IMR-90 (cell line): Measurements from ENCODE around the gene TRUB2. TPM values are rescaled to one million over a fixed set of nuclear protein-coding genes. Genes with fewer than 3 reads are reported as not detected.

Experiments used
- ATAC-seq: fragments of 200-7000 bp; cut with Tn5 transposase; 2 replicates; pipeline ENCODE4 v1.9.1; 2020; ENCODE audit warnings: low read depth, mild to moderate bottlenecking, moderate library complexity
- BruUV-seq: library from RNA; stranded (reverse); fragments of 400-500 nt; replicated peaks from 2 replicates; lab custom pipeline; 2021; lab: Mats Ljungman, UMichigan
- CTCF ChIA-PET: fragments of 300-600 bp; formaldehyde crosslinking; extraction: SDS; loops from one replicate; lab custom pipeline; 2021; ENCODE audit warnings: antibody characterized with exemption; lab: Yijun Ruan, JAX
- POLR2A ChIA-PET: fragments of 300-600 bp; sonication (Branson Sonifier 250); formaldehyde crosslinking; loops from one replicate; lab custom pipeline; 2022; ENCODE audit warnings: antibody characterized with exemption; ENCODE audit not compliant: unreplicated experiment; lab: Charles Lee
- DNase-seq: peaks from one replicate; pipeline ENCODE4 v3.0.0; 2013
- H2AFZ ChIP-seq: replicated peaks from 2 replicates; pipeline ENCODE3; 2013; ENCODE audit warnings: low read length, mild to moderate bottlenecking; ENCODE audit not compliant: poor library complexity
- H2AK5ac ChIP-seq: 2 replicates; pipeline ENCODE4 v1.6.1; 2013; ENCODE audit warnings: low read depth, low read length, inconsistent platforms
- H2AK9ac ChIP-seq: replicated peaks from 2 replicates; pipeline ENCODE3; 2013; ENCODE audit warnings: mild to moderate bottlenecking, low read depth, low read length, moderate library complexity; ENCODE audit not compliant: poor library complexity
- H2BK120ac ChIP-seq: 2 replicates; pipeline ENCODE4 v1.6.1; 2013; ENCODE audit warnings: low read depth, low read length, inconsistent platforms
- H2BK15ac ChIP-seq: 3 replicates; pipeline ENCODE4 v1.6.1; 2013; ENCODE audit warnings: low read depth, low read length, inconsistent platforms
- H2BK20ac ChIP-seq: 2 replicates; pipeline ENCODE4 v1.6.1; 2013; ENCODE audit warnings: low read depth, mild to moderate bottlenecking, inconsistent platforms, low read length, moderate library complexity
- H2BK5ac ChIP-seq: 2 replicates; pipeline ENCODE4 v1.6.1; 2013; ENCODE audit warnings: mild to moderate bottlenecking, low read depth, low read length, inconsistent platforms; ENCODE audit not compliant: poor library complexity, severe bottlenecking
- H3K14ac ChIP-seq: replicated peaks from 2 replicates; pipeline ENCODE4 v1.6.1; 2013; ENCODE audit warnings: low read depth, low read length, inconsistent platforms
- H3K18ac ChIP-seq: 2 replicates; pipeline ENCODE4 v1.6.1; 2013; ENCODE audit warnings: low read depth, low read length, control low read depth
- H3K23ac ChIP-seq: 2 replicates; pipeline ENCODE4 v1.6.1; 2013; ENCODE audit warnings: low read depth, low read length, inconsistent platforms
- H3K27ac ChIP-seq: 2 replicates; pipeline ENCODE4 v1.5.1; 2013; ENCODE audit warnings: mild to moderate bottlenecking, control low read depth, low read length; ENCODE audit not compliant: insufficient read depth
- H3K27me3 ChIP-seq: 2 replicates; pipeline ENCODE4 v1.6.1; 2013; ENCODE audit warnings: low read length; ENCODE audit not compliant: control insufficient read depth, insufficient read depth
- H3K36me3 ChIP-seq: 2 replicates; pipeline ENCODE4 v1.6.1; 2013; ENCODE audit warnings: low read length, mixed read lengths; ENCODE audit not compliant: control insufficient read depth, insufficient read depth
- H3K4ac ChIP-seq: 2 replicates; pipeline ENCODE4 v1.6.1; 2013; ENCODE audit warnings: low read depth, low read length, inconsistent platforms
- H3K4me1 ChIP-seq: 2 replicates; pipeline ENCODE4 v1.6.1; 2013; ENCODE audit warnings: low read length, mixed read lengths; ENCODE audit not compliant: control insufficient read depth, insufficient read depth
- H3K4me2 ChIP-seq: 2 replicates; pipeline ENCODE4 v1.6.1; 2013; ENCODE audit warnings: low read depth, mild to moderate bottlenecking, control low read depth, low read length, moderate library complexity
- H3K4me3 ChIP-seq: 2 replicates; pipeline ENCODE4 v1.5.1; 2013; ENCODE audit warnings: low read depth, mild to moderate bottlenecking, control low read depth, low read length, moderate library complexity; ENCODE audit not compliant: insufficient read depth
- H3K56ac ChIP-seq: 2 replicates; pipeline ENCODE4 v1.6.1; 2013; ENCODE audit warnings: low read length, inconsistent platforms; ENCODE audit not compliant: insufficient read depth; ENCODE audit errors: extremely low read depth
- H3K79me1 ChIP-seq, 2 experiments: 2 replicates each; pipeline ENCODE4 v1.6.1; 2013; ENCODE audit warnings: low read length in 2 of 2, inconsistent platforms in 1 of 2, low read depth in 1 of 2
- H3K9ac ChIP-seq: 2 replicates; pipeline ENCODE4 v1.6.1; 2013; ENCODE audit warnings: low read depth, low read length, control low read depth
- H3K9me1 ChIP-seq: 2 replicates; pipeline ENCODE4 v1.6.1; 2013; ENCODE audit warnings: low read length, inconsistent platforms; ENCODE audit not compliant: insufficient read depth
- H3K9me3 ChIP-seq: 2 replicates; pipeline ENCODE4 v1.6.1; 2013; ENCODE audit warnings: low read length; ENCODE audit not compliant: control insufficient read depth, insufficient read depth
- H4K20me1 ChIP-seq: 2 replicates; pipeline ENCODE4 v1.6.1; 2013; ENCODE audit warnings: low read length, inconsistent platforms; ENCODE audit not compliant: insufficient read depth
- H4K5ac ChIP-seq: 2 replicates; pipeline ENCODE4 v1.6.1; 2013; ENCODE audit warnings: mild to moderate bottlenecking, low read depth, low read length, control low read depth
- H4K8ac ChIP-seq, 2 experiments: 2 replicates each; pipeline ENCODE4 v1.6.1; 2013; ENCODE audit warnings: low read depth in 2 of 2, low read length in 2 of 2, control low read depth in 1 of 2, inconsistent platforms in 1 of 2
- H4K91ac ChIP-seq: 2 replicates; pipeline ENCODE4 v1.6.1; 2013; ENCODE audit warnings: low read depth, low read length, inconsistent platforms; ENCODE audit not compliant: insufficient read depth
- FOS ChIP-seq: fragments of 150-350 bp; IDR thresholded peaks from 2 replicates; pipeline ENCODE4 v1.6.1; 2016; ENCODE audit warnings: low read depth, low read length
- MAZ ChIP-seq: IDR thresholded peaks from 2 replicates; pipeline ENCODE4 v1.6.1; 2012; ENCODE audit warnings: low read depth, mild to moderate bottlenecking, low read length, improper control_type of control experiment, moderate library complexity, borderline replicate concordance
- MXI1 ChIP-seq: IDR thresholded peaks from 2 replicates; pipeline ENCODE4 v1.6.1; 2012; ENCODE audit warnings: low read depth, mild to moderate bottlenecking, low read length, moderate library complexity, borderline replicate concordance
- NFE2L2 ChIP-seq: fragments of 150-350 bp; IDR thresholded peaks from 2 replicates; pipeline ENCODE4 v1.6.1; 2016; ENCODE audit warnings: low read depth, mild to moderate bottlenecking, low read length
- POLR2A ChIP-seq: IDR thresholded peaks from 2 replicates; pipeline ENCODE4 v1.6.1; 2012; ENCODE audit warnings: mild to moderate bottlenecking, low read depth, low read length
- SMC3 ChIP-seq: fragments of 150-350 bp; IDR thresholded peaks from 2 replicates; pipeline ENCODE4 v1.6.1; 2016; ENCODE audit warnings: low read depth, mild to moderate bottlenecking, antibody characterized with exemption, low read length, moderate library complexity
- USF2 ChIP-seq: fragments of 150-350 bp; IDR thresholded peaks from 2 replicates; pipeline ENCODE4 v1.6.1; 2017; ENCODE audit warnings: mild to moderate bottlenecking, antibody characterized with exemption, low read length, low read depth
- WGBS, 2 experiments: methylation state at CpG; one replicate each; pipeline versions ENCODE4 v1.1.5 to v1.1.7; 2013; ENCODE audit warnings: missing lambda C conversion rate in 2 of 2; ENCODE audit not compliant: insufficient read length in 1 of 2; ENCODE audit errors: extremely low coverage in 2 of 2; 5-methylcytosine and 5-hydroxymethylcytosine counted together
- dilution Hi-C: fragments of 300-500 bp; cut with HindIII; formaldehyde crosslinking; loops from one replicate; pipeline ENCODE4 v1.14.3; 2018; ENCODE audit warnings: low sequenced_read_pairs; ENCODE audit not compliant: unreplicated experiment
- in situ Hi-C: fragments of 300-500 bp; cut with MboI; formaldehyde crosslinking; loops from 3 replicates; pipeline ENCODE4 v1.14.3; 2019; ENCODE audit warnings: low sequenced_read_pairs, inconsistent platforms, mixed read lengths
- intact Hi-C: fragments of 100-400 bp; cut with micrococcal nuclease; formaldehyde crosslinking; loops from 2 replicates; pipeline ENCODE4 v1.10.0; 2022
- polyA plus RNA-seq, 3 experiments: library from polyadenylated mRNA; depleted of rRNA; stranded (reverse); fragments of >200 nt; gene quantifications; 2 replicates each; pipeline ENCODE4 v1.2.3, GENCODE V29; 2012; ENCODE audit warnings: low replicate concordance in 1 of 3
- total RNA-seq: library from RNA; depleted of rRNA; stranded (reverse); fragments of >200 nt; gene quantifications from 2 replicates; pipeline ENCODE4 v1.2.3, GENCODE V29; 2012

TRUB2 gene
- total and polyA plus RNA-seq, 2 of the 4 experiments (the other 2 are of a cell fraction), result 18.0 to 21.3 TPM

DNA sequence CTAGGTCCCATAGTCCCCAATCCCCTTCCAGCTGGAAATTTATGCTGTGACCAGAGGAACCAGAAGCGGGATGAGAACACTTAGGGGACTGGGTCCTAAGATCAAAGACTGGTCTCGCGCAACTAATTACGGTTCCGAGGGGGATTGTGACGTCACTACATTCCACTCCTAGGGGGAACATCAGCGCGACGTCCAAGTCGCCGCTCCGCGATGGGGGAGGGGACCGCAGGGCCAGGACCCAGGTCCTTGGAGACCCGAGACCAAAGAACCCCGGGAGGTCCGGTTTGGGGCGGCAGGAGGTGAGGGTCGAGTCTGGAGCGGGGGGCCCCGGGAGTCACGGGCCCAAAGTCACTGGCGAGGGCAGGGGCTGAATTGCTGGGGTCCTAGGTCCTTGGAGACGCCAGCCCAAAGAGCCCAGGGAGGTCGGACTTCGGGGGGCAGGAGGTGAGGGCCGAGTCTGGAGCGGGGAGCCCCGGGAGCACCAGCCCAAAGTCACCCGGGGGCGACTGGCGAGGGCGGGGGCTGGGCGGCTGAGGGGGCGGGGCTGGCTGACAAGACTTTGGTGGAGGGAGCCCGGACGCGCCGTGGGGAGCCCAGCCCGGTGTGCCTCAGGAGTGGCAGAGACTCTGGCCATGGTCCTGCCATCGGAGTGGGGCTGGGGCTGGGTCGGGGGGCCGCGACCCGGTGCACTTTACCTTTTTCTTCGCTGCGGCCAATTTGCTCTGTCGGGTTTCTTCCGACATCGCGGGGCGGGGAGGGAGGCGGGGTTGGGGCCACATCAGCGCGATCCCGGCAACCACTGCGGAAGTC lies 46.8 kb downstream of the TRUB2 start, which contains the start of gene GOLGA2:
TSS of gene GOLGA2 (minus strand) at position 810 of the 810 bp plus-strand sequence. CDS start at position 779, 31 bp downstream.
- H3K9me3 ChIP-seq, result no peaks in the 10 kb centered on the region
- H4K8ac ChIP-seq, result peak within 1 kb of the TSS; percentile 48 to 89; a peak in 3 of 4 replicates
- H2BK20ac ChIP-seq, result no peak within 1 kb of the TSS
- H3K4me2 ChIP-seq, result peak within 1 kb of the TSS; percentile 97
- CTCF ChIA-PET, result interaction anchor here (0.6 kb wide), 1 partner anchor 744 kb away, joined by 5 read pairs; no protein-coding TSS in a partner anchor
- peak within 1 kb of the TSS; percentile 94 for H3K9ac ChIP-seq
- dilution Hi-C loops (no loop called here), in situ Hi-C loops (no loop called here), intact Hi-C loops (no loop called here)
- H3K27ac ChIP-seq, result peak within 1 kb of the TSS; percentile 91
- peak within 1 kb of the TSS; percentile 97 for H3K4ac ChIP-seq
- H3K18ac ChIP-seq, result peak within 1 kb of the TSS; percentile 72
- peak within 1 kb of the TSS; percentile 89 for H2BK5ac ChIP-seq
- H3K23ac ChIP-seq, result peak within 1 kb of the TSS; percentile 91
- H2AK9ac ChIP-seq, result peak within 1 kb of the TSS; percentile 99
- peak within 1 kb of the TSS; percentile 99 for H3K14ac ChIP-seq
- peak; percentile 66 for ATAC-seq
- H3K4me3 ChIP-seq, result peak within 1 kb of the TSS; percentile 96
- peaks cover 23 to 71% of the 10 kb centered on the region in 2 experiments for H3K79me1 ChIP-seq
- WGBS, 2 experiments, result 0% methylated on average over 11 of the region's 57 CpGs; no CpG with 5 or more reads in 1 of the 2 experiments
- POLR2A ChIA-PET, result interaction anchor here (0.8 kb wide), 1 partner anchor 96 kb away, joined by 4 read pairs; the partner anchor contains the start of gene URM1
- peak within 1 kb of the TSS; percentile 73 for H4K91ac ChIP-seq
- peaks cover 14% of the 10 kb centered on the region for H3K9me1 ChIP-seq
- peaks cover 20% of the 10 kb centered on the region for H3K36me3 ChIP-seq
- H2AFZ ChIP-seq, result peak within 1 kb of the TSS; percentile 95
- H4K5ac ChIP-seq, result peak within 1 kb of the TSS; percentile 93
- H3K56ac ChIP-seq, result peak within 1 kb of the TSS; percentile 72
- H3K4me1 ChIP-seq, result peaks cover 7% of the 10 kb centered on the region
- DNase-seq, result peak; percentile 76
- peaks cover 24% of the 10 kb centered on the region for H4K20me1 ChIP-seq
- H2BK15ac ChIP-seq, result peak within 1 kb of the TSS; percentile 33; the same call in 1 of the 3 replicates
- peak within 1 kb of the TSS; percentile 76 for H2AK5ac ChIP-seq
- no TSS peak for BruUV-seq
- H2BK120ac ChIP-seq, result peak within 1 kb of the TSS; percentile 49; the same call in 1 of the 2 replicates
- peak; percentile 71; the same call in 1 of the 2 replicates for TF ChIP-seq MAZ
- no peak for TF ChIP-seq USF2
- no peak for TF ChIP-seq FOS
- TF ChIP-seq NFE2L2, result no peak
- TF ChIP-seq SMC3, result no peak
- 0 out of 2 replicates have a peak, but pooled peaks have one; percentile 13 for TF ChIP-seq MXI1
- peak; percentile 87 for TF ChIP-seq POLR2A
- H3K27me3 ChIP-seq, result no peaks in the 10 kb centered on the region
